MM.1S (cell line): ENCODE results near the gene FAM193A.

Source experiments
- CTCF ChIP-seq: fragments of 300-600 bp; sonication (generic); IDR thresholded peaks from 2 replicates; pipeline ENCODE4 v1.5.1; 2016; ENCODE audit warnings: antibody characterized with exemption, low read length, mixed read lengths
- EZH2phosphoT487 ChIP-seq: fragments of 300-600 bp; sonication (generic); IDR thresholded peaks from 2 replicates; pipeline ENCODE4 v1.6.1; 2018; ENCODE audit warnings: antibody characterized with exemption, low read length

- TF ChIP-seq EZH2phosphoT487: no peak
- TF ChIP-seq CTCF: peak; percentile 27
Measured at GRCh38 chr4:2673157-2673556, 136.7 kb downstream of the FAM193A start.
